NCI-H510A treated with DMSO at 0.1 percent for 48 hours (cell line): ENCODE results near the gene SCN4A.

Experiments used
- DNase-seq: peaks from one replicate; lab custom pipeline; 2025; lab: John Stamatoyannopoulos, UW

Gene SCN4A

GRCh38 chr17:63955232-63955631, 17.5 kb downstream of the SCN4A start:
- DNase-seq: no peak

GRCh38 chr17:63954402-63955063, 18.2 kb downstream of the SCN4A start:
- peak; percentile 81 for DNase-seq

GRCh38 chr17:63950940-63951907, 21.5 kb downstream of the SCN4A start:
- DNase-seq: peak; percentile 67

GRCh38 chr17:63949576-63950250, 23.0 kb downstream of the SCN4A start:
- no peak for DNase-seq

GRCh38 chr17:63948521-63948920, 24.2 kb downstream of the SCN4A start:
- DNase-seq: no peak

- DNase-seq: no peak
Observed at GRCh38 chr17:63947711-63948330, 24.9 kb downstream of the SCN4A start.

- peak; percentile 18 for DNase-seq
Observed at GRCh38 chr17:63946440-63947363, 26.0 kb downstream of the SCN4A start.

- no peak for DNase-seq
Observed at GRCh38 chr17:63945784-63946439, 26.8 kb downstream of the SCN4A start.

GRCh38 chr17:63944736-63945499, 27.8 kb downstream of the SCN4A start:
- no peak for DNase-seq

- no peak for DNase-seq
Observed at GRCh38 chr17:63943745-63944144, 29.0 kb downstream of the SCN4A start.

- DNase-seq: no peak
Observed at GRCh38 chr17:63942309-63942985, 30.3 kb downstream of the SCN4A start.

GRCh38 chr17:63941751-63942150, 31.0 kb downstream of the SCN4A start:
- no peak for DNase-seq

- no peak for DNase-seq
Observed at GRCh38 chr17:63941162-63941561, 31.6 kb downstream of the SCN4A start.

GRCh38 chr17:63940584-63940983, 32.1 kb downstream of the SCN4A start:
- no peak for DNase-seq

- DNase-seq: no peak
Observed at GRCh38 chr17:63939884-63940283, 32.8 kb downstream of the SCN4A start.

- no peak for DNase-seq
Observed at GRCh38 chr17:63939401-63939800, 33.3 kb downstream of the SCN4A start.

GRCh38 chr17:63937920-63938319, 34.8 kb downstream of the SCN4A start:
- DNase-seq: no peak

- DNase-seq: no peak
Observed at GRCh38 chr17:63937319-63937718, 35.4 kb downstream of the SCN4A start.
